GM18502 (cell line): ENCODE measurements around the gene PRTN3.
"Not testable (repeated sequence)": the region's sequence is repeated elsewhere in the genome, so short reads cannot be mapped to it uniquely, and the experiment has no call there.

Experiments used
- ATAC-seq: cut with Tn5 transposase; IDR thresholded peaks from one replicate; pipeline ENCODE4 v1.9.1; 2021; ENCODE audit warnings: mild to moderate bottlenecking; ENCODE audit not compliant: unreplicated experiment, poor library complexity

PRTN3 gene

GRCh38 chr19:814152-815078, 26.4 kb upstream of the PRTN3 start:
- no peak for ATAC-seq

- ATAC-seq, result no peak
Observed at GRCh38 chr19:815079-815774, 25.6 kb upstream of the PRTN3 start.

- ATAC-seq, result no peak
Observed at GRCh38 chr19:815775-816499, 24.9 kb upstream of the PRTN3 start.

- no peak for ATAC-seq
Observed at GRCh38 chr19:816500-816857, 24.3 kb upstream of the PRTN3 start.

GRCh38 chr19:820212-820611, 20.6 kb upstream of the PRTN3 start:
- ATAC-seq, result not testable (repeated sequence)

GRCh38 chr19:821231-821824, 19.5 kb upstream of the PRTN3 start:
- ATAC-seq, result no peak

GRCh38 chr19:821825-822503, 18.8 kb upstream of the PRTN3 start, which contains the start of gene PLPPR3:
PLPPR3 (minus strand) TSS chr19:821955; CDS start chr19:821559, 396 bp downstream.
- ATAC-seq, result no peak

GRCh38 chr19:823565-824121, 17.2 kb upstream of the PRTN3 start:
- ATAC-seq, result no peak

- ATAC-seq, result no peak
Observed at GRCh38 chr19:824885-825284, 15.9 kb upstream of the PRTN3 start.

- ATAC-seq, result no peak
Observed at GRCh38 chr19:825897-826644, 14.7 kb upstream of the PRTN3 start.

GRCh38 chr19:827314-827709, 13.5 kb upstream of the PRTN3 start:
- ATAC-seq, result no peak

- ATAC-seq, result no peak
Observed at GRCh38 chr19:827710-828321, 13.0 kb upstream of the PRTN3 start, which contains the start of gene AZU1. AZU1 (plus strand) TSS chr19:827837; CDS start chr19:827847, 10 bp downstream.

GRCh38 chr19:829129-829758, 11.6 kb upstream of the PRTN3 start:
- ATAC-seq, result no peak

GRCh38 chr19:831407-832369, 9.1 kb upstream of the PRTN3 start:
- no peak for ATAC-seq

GRCh38 chr19:834216-834615, 6.6 kb upstream of the PRTN3 start:
- ATAC-seq, result no peak

- no peak for ATAC-seq
Observed at GRCh38 chr19:835210-835810, 5.5 kb upstream of the PRTN3 start.
